Uterus (tissue), 4 donors: ENCODE results near the gene TBC1D32. TPM values are rescaled to one million over a fixed set of nuclear protein-coding genes. Genes with fewer than 3 reads are reported as not detected.

Experiments used
- DNase-seq, 2 donors: peaks; one replicate each; pipeline ENCODE4 v3.0.0-alpha.2; 2019 to 2020
- H3K27ac ChIP-seq, 2 donors: fragments of 200-600 bp; sonication (generic); 1 replicate in 1 of 2; 2 replicates in 1 of 2; pipeline ENCODE4 v1.5.1; 2016 to 2018
- H3K27me3 ChIP-seq, 2 donors: fragments of 200-600 bp; sonication (generic); one replicate each; pipeline ENCODE4 v1.5.1; 2018 to 2019; ENCODE audit warnings: control low read depth in 1 of 2
- H3K36me3 ChIP-seq, 2 donors: fragments of 200-600 bp; sonication (generic); one replicate each; pipeline ENCODE4 v1.5.1; 2019; ENCODE audit warnings: control low read depth in 1 of 2
- H3K4me1 ChIP-seq, 2 donors: fragments of 200-600 bp; sonication (generic); one replicate each; pipeline ENCODE4 v1.5.1; 2018 to 2019; ENCODE audit warnings: control low read depth in 1 of 2
- H3K4me3 ChIP-seq, 2 donors: fragments of 200-600 bp; sonication (generic); 1 replicate in 1 of 2; 2 replicates in 1 of 2; pipeline ENCODE4 v1.5.1; 2018 to 2019; ENCODE audit warnings: mild to moderate bottlenecking in 1 of 2
- H3K9me3 ChIP-seq, 2 donors: fragments of 200-600 bp; sonication (generic); one replicate each; pipeline ENCODE4 v1.5.1; 2019; ENCODE audit warnings: control low read depth in 1 of 2
- CTCF ChIP-seq, 4 experiments: fragments of 200-600 bp in 2 of 4; fragments of 450-650 bp in 2 of 4; sonication (generic) in 2 of 4; IDR thresholded peaks; one replicate each; pipeline ENCODE4 v1.5.1; 2016 to 2019; ENCODE audit warnings: antibody characterized with exemption in 4 of 4, mild to moderate bottlenecking in 2 of 4, moderate library complexity in 1 of 4
- POLR2A ChIP-seq, 2 donors: fragments of 450-650 bp; IDR thresholded peaks; one replicate each; pipeline ENCODE4 v1.6.1; 2016; ENCODE audit warnings: antibody characterized with exemption in 2 of 2, mild to moderate bottlenecking in 1 of 2, moderate library complexity in 1 of 2
- intact Hi-C: fragments of 100-400 bp; cut with DNase I; formaldehyde crosslinking; loops from one replicate; pipeline ENCODE4 v1.15.1; 2023; ENCODE audit warnings: low total_unique reads
- small RNA-seq: library from RNA; depleted of rRNA; stranded (forward); fragments of <200 nt; gene quantifications from one replicate; pipeline ENCODE3, GENCODE V24; 2016
- total RNA-seq, 4 donors: library from RNA; depleted of rRNA in 3 of 4; stranded (reverse); fragments of >200 nt in 3 of 4; gene quantifications; one replicate each; pipeline versions ENCODE4 v1.1.0 to v1.2.4, GENCODE V29; 2014 to 2023
- donor health status: DM: yes; HTN: yes; CAD: no.

Gene TBC1D32
- total RNA-seq, 4 donors from 2014 or later = 2.1 to 73.0 (median 10.1) TPM

DNA sequence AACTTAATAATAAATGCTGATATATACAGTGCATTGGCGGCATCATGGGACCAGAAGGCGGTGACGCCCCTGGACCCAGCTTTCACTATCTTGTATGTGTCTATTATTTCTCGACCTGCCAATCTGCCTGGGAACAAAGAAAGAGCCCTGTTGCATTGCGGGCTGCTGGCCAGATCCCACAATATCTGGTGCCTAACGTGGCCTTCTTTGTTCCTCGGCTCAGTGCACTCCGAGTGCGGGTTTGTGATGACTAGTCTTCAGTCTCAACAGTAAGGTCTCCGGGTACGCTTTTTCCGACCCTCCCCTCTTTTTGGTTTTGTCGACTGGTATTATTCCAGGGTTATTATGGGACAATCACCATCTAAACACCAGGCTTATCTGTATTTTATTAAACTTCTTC, 291.5 kb downstream of the TBC1D32 start:
- no peaks in the 10 kb centered on the region for H3K9me3 ChIP-seq
- H3K27me3 ChIP-seq = no peaks in the 10 kb centered on the region
- no peaks in the 10 kb centered on the region for H3K4me1 ChIP-seq
- no peaks in the 10 kb centered on the region for H3K36me3 ChIP-seq
- intact Hi-C loops = no loop called here
- no peak overlapping the region for H3K27ac ChIP-seq
- TF ChIP-seq CTCF (IDR thresholded peaks at IDR 0.05) = no peak
- TF ChIP-seq POLR2A (IDR thresholded peaks at IDR 0.05) = no peak
- no peak for DNase-seq
- H3K4me3 ChIP-seq = no peak overlapping the region

- no peaks in the 10 kb centered on the region for H3K9me3 ChIP-seq
- intact Hi-C loops = no loop called here
- TF ChIP-seq CTCF (IDR thresholded peaks at IDR 0.05) (no peak), POLR2A (IDR thresholded peaks at IDR 0.05) (no peak)
- no peak overlapping the region for H3K27ac ChIP-seq
- H3K4me1 ChIP-seq = no peaks in the 10 kb centered on the region
- no peaks in the 10 kb centered on the region for H3K36me3 ChIP-seq
- H3K27me3 ChIP-seq = no peaks in the 10 kb centered on the region
- no peak overlapping the region for H3K4me3 ChIP-seq
- no peak for DNase-seq
Observed at GRCh38 chr6:121040831-121041230, 293.4 kb downstream of the TBC1D32 start.

GRCh38 chr6:121033091-121033490, 301.2 kb downstream of the TBC1D32 start:
- Histone ChIP-seq H3K36me3 (no peaks in the 10 kb centered on the region), H3K4me1 (no peaks in the 10 kb centered on the region), H3K9me3 (no peaks in the 10 kb centered on the region), H3K27me3 (no peaks in the 10 kb centered on the region), H3K27ac (no peak overlapping the region), H3K4me3 (no peak overlapping the region)
- no peak for DNase-seq
- intact Hi-C loops = no loop called here
- TF ChIP-seq CTCF (IDR thresholded peaks at IDR 0.05) (no peak), POLR2A (IDR thresholded peaks at IDR 0.05) (no peak)

- Histone ChIP-seq H3K36me3 (no peaks in the 10 kb centered on the region), H3K4me1 (no peaks in the 10 kb centered on the region), H3K27me3 (no peaks in the 10 kb centered on the region), H3K9me3 (no peaks in the 10 kb centered on the region), H3K4me3 (no peak overlapping the region), H3K27ac (no peak overlapping the region)
- TF ChIP-seq CTCF (IDR thresholded peaks at IDR 0.05) (no peak), POLR2A (IDR thresholded peaks at IDR 0.05) (no peak)
- DNase-seq = no peak
- intact Hi-C loops = no loop called here
Observed at GRCh38 chr6:121032268-121033006, 301.8 kb downstream of the TBC1D32 start.

Small RNA genes within 50 kb of the gene (small RNA-seq; reads per million reads assigned to genes)
- gene RF00019 (not detected), gene RNU6-1286P (not detected)

Other genes with a start within 250 kb of the TBC1D32 start
- gene GJA1, start 101.2 kb upstream of the TBC1D32 start, total RNA-seq = 100 to 1,000 TPM in 1 of 4 donors, 10 to 100 TPM in 3; 41.5 to 260 (median 54.3) TPM